Activated CD4-positive, alpha-beta T cell treated with anti-CD3 and anti-CD28 coated beads for 24 hours (primary cell): ENCODE measurements around the gene RYR3.

Source experiments
- DNase-seq, 2 donors: peaks; one replicate each; pipeline ENCODE4 v3.0.0-alpha.2; 2020; ENCODE audit warnings: low read depth in 2 of 2

RYR3 gene

GRCh38 chr15:33872416-33873106, 561.8 kb downstream of the RYR3 start:
- DNase-seq: no peak

- DNase-seq: no peak
Observed at GRCh38 chr15:33874156-33874555, 563.4 kb downstream of the RYR3 start.

- no peak for DNase-seq
Observed at GRCh38 chr15:33882921-33883320, 572.2 kb downstream of the RYR3 start.

- DNase-seq: no peak
Observed at GRCh38 chr15:33888176-33888575, 577.4 kb downstream of the RYR3 start.

DNA sequence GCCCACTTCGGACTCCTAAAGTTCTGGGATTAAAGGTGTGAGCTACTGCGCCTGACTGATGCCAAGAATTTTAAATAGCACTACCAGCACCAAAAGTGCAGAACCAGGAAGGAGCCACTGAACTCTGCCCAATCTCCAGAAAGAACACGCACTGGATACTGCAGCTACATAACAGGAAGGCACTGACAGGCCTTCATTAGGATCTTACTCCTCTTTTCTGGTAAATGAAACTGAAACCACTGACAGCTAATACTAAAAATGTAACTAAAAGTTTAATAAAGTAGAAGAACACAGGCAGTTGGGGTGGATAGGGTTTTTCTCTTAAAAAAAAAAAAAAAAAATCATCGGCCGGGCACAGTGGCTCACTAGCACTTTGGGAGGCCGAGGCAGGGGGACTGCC, 583.4 kb downstream of the RYR3 start:
- no peak for DNase-seq

DNA sequence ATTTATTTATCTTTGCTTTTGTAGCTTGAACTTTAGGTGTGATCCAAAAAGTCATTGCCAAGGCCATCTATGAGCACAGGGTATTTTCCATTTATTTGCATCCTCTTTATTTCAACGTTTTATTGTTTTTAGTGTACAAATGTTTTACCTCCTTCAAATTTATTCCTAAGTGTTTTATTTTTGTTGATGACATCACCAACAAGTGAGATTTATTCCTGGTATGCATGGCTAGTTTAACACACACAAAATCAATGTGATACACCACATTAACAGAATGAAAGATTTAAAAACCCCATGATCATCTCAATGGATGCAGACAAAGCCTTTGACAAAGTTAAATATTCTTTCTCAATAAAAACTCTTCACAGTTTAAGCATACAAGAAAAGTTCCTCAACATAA, 591.3 kb downstream of the RYR3 start:
- no peak for DNase-seq

DNA sequence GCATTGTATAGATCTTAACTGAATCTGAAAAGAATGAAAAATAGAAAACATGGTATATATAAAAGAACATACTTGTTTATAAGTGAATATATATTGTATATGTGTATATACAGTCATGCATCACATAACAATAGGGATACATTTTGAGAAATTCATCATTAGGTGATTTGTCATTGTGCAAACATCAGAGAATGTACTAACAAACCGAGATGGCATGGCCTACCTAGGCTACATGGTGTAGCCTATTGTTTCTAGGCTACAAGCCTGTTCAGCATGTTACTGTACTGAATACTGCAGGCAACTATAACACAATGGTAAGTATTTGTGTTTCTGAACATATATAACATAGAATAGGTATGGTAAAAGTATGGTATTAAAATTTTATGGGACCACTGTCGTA, 592.9 kb downstream of the RYR3 start:
- DNase-seq: no peak

GRCh38 chr15:33907326-33907725, 596.6 kb downstream of the RYR3 start:
- DNase-seq: no peak

DNA sequence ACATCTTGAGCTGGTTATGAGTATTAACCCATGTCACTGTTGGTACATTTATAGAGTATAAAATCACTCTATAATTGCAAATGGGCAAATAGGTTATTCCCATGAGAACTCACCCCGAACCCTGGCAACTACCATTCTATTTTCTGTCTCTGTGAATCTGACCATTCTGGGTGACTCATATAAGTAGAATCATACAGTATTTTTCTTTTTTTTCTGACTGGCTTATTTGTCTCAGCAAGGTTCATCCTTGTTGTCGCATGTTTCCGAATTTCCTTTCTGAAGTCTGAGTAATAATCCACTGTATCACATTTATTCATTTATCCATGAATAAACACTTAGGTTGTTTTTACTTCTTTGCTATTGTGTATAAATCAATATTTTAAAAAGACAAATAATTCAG, 597.6 kb downstream of the RYR3 start:
- no peak for DNase-seq

DNA sequence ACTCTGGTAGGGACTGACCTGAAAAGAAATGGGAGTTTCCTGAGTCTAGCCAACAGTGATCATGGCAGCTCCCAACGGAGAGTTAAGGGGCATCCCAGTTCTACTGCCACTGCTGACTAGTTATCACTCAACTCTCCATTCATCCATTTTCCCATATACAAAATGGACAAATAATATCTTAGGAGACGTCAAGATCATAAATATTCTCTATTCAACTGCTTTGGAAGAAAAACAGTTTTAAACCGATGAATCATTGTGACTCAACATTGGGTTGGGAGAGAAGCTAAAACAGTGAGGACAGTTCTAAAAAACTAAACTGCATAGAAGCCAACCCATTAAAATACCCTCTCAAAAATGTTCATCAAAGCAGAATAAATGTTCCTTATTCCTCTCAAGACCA, 600.0 kb downstream of the RYR3 start:
- no peak for DNase-seq

DNA sequence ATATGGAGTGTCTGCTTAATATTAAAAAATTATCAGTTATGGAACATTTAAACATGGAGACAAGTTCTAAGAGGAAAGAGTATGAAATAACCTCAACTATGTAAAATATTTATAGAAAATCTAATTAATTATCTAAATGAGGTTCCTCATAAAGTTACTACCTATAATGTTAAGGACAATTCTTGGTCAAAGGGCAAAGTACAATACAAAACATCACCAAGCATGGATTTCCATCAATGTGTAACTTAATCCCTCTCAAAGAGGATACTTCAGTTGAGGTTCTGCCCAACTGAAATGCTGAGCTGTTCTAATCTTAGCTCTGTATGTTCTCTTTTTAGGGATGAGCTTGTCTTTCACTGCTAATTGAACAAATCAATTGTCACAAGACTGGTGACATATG, 601.6 kb downstream of the RYR3 start:
- no peak for DNase-seq

DNA sequence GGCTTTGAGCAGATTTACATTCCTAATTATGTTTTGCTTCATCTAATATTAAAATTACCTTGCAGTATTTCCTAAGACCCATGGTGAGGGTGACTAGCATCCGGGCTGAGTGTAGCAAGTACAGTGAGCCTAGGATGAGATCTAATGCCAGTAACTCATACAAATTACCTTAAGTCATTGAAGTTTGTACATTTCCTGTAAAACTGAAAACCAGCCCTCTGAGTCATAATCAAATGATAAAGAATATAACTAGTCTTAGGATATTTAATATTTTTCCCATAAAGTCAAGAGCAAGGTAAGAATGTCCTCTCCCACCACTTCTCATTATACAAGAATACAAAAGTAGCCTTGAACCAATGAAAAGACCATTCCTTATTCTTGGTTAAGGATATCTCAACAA, 602.7 kb downstream of the RYR3 start:
- no peak for DNase-seq
